Measurements from ENCODE around the gene RCC1. TPM values are rescaled to one million over a fixed set of nuclear protein-coding genes. Genes with fewer than 3 reads are reported as not detected.

The RCC1 gene
- total RNA-seq, 2 donors from 2014 or later = 10.1 to 23.4 TPM

DNA sequence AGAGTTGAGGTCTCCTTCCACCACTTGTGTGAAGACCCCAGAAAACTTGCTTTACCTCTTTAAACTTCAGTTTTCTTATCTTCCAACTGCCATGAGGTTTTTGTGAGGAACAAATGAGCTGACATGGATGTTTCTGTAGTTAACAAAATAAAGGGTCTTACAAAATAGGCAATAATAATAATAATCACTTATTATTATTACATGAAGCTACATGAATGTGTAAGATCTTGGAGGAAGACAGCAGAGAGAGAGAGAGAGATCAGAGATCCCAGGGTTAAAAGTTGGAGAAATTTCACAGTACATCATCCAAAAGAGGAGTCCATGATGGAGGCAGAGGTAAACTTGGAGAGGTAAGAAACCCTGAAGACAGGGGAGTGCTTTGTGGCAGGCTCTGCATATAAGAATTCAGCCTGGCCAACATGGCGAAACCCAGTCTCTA lies 10.7 kb downstream of the RCC1 start:
- intact Hi-C loops (cut with DNase I) = loop anchor here (5.0 kb wide), 1 partner anchor 86 kb away; no protein-coding TSS in a partner anchor

DNA sequence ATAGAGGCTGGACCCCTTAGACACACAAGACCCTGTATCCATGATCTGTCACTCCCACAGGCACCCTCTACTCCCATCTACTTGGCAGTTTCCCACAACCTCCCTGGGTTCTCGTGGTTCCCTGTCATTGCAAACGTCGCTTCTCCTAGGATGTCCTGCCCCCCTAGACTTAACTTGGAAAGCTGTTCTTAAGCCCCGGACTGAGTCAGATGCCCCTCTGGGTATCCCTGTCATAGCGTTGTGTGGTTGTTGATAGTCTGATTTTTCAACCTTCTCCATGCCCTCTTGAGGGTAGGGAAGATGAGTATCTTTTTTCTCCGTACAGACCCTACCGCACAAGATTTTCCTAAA lies 11.8 kb downstream of the RCC1 start:
- WGBS, 2 donors = 3 to 14% methylated on average over 7 of the region's 7 CpGs
- H3K4me1 ChIP-seq = peaks cover 27% of the 10 kb centered on the region

More for the DNA sequence above, 10.7 kb downstream of the RCC1 start:
- H3K4me1 ChIP-seq = peaks cover 27% of the 10 kb centered on the region
- ATAC-seq (no peak), DNase-seq (no peak)
- no peak for TF ChIP-seq POLR2A (IDR thresholded peaks at IDR 0.05)
- TF ChIP-seq, protein P1, sequence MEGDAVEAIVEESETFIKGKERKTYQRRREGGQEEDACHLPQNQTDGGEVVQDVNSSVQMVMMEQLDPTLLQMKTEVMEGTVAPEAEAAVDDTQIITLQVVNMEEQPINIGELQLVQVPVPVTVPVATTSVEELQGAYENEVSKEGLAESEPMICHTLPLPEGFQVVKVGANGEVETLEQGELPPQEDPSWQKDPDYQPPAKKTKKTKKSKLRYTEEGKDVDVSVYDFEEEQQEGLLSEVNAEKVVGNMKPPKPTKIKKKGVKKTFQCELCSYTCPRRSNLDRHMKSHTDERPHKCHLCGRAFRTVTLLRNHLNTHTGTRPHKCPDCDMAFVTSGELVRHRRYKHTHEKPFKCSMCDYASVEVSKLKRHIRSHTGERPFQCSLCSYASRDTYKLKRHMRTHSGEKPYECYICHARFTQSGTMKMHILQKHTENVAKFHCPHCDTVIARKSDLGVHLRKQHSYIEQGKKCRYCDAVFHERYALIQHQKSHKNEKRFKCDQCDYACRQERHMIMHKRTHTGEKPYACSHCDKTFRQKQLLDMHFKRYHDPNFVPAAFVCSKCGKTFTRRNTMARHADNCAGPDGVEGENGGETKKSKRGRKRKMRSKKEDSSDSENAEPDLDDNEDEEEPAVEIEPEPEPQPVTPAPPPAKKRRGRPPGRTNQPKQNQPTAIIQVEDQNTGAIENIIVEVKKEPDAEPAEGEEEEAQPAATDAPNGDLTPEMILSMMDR (IDR thresholded peaks at IDR 0.05) = no peak
- H3K27ac ChIP-seq = no peak overlapping the region
- peaks cover 0 to 10% of the 10 kb centered on the region in 2 donors for H3K36me3 ChIP-seq (replicated peaks in 1 of 2; ENCODE audit: insufficient read depth in 1 of 2, low read depth in 2 of 2)
- H3K27me3 ChIP-seq = no peaks in the 10 kb centered on the region
- no peaks in the 10 kb centered on the region for H3K9me3 ChIP-seq
- 67 to 86% methylated on average over 1 of the region's 1 CpG for WGBS, 2 donors
- no peak overlapping the region for H3K4me3 ChIP-seq

DNA sequence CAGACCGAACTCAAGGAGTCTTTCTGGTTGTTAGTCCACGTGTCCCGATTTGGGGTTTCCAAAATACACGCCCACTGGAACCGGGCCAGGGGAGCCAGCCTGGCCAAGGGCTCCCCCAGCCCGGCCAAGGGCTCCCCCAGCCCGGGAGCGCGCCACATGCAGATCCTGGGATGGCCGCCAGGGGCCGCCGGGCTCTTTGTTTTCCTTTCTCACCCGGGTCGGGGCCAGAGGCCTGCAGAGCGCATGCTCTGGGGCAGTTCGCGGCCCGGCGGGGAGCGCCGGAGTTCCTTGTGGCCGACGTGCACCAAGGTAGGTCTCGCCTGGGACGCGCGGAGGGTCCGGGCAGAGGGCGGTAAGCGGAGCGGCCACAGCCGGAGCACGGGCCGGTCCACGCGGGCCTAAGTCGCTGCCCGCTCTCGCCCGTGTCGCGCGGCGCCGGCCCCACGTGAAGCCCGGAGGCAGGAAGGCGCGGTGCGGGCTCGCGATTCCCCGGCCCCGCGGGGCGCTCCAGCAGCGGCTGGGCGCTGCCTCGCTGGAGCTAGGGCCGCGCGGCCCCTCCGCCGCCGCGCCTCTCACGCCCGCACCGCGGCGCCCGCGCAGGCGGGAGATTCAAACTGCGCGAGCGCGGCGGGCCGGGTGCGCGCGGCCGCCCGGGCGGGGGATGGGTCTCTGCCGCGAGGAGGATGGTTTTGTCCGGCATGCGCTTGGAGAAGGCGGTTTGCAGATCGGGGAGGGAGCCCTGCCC lies 12.3 kb downstream of the RCC1 start:
- Histone ChIP-seq H3K9me3 (no peaks in the 10 kb centered on the region), H3K27ac (peak overlapping the region; percentile 77 to 93 (median 87)), H3K27me3 (no peaks in the 10 kb centered on the region), H3K4me3 (peak overlapping the region in 1 of 2 donors; percentile 48), H3K36me3 (replicated peaks in 1 of 2; ENCODE audit: insufficient read depth in 1 of 2, low read depth in 2 of 2) (no peaks in the 10 kb centered on the region), H3K4me1 (peaks cover 27% of the 10 kb centered on the region)
- peak; percentile 92 for ATAC-seq
- WGBS, 2 donors = 0% methylated on average over 4 to 90 of the region's 92 CpGs
- intact Hi-C loops (cut with DNase I) = loop anchor here (5.0 kb wide), 1 partner anchor 84 kb away; no protein-coding TSS in a partner anchor
- TF ChIP-seq POLR2A (IDR thresholded peaks at IDR 0.05) = peak; percentile 59 to 70 (median 68)
- TF ChIP-seq, protein P1 (IDR thresholded peaks at IDR 0.05) = peak; percentile 95 to 99 (median 97)
- DNase-seq = peak; percentile 90 to 93 (median 91)

More for the DNA sequence above, 11.8 kb downstream of the RCC1 start:
- H3K36me3 ChIP-seq (replicated peaks in 1 of 2; ENCODE audit: insufficient read depth in 1 of 2, low read depth in 2 of 2) = peaks cover 0 to 1% of the 10 kb centered on the region in 2 donors
- no peaks in the 10 kb centered on the region for H3K27me3 ChIP-seq
- H3K27ac ChIP-seq = peak overlapping the region in 3 of 4 donors; percentile 84 to 93 (median 90)
- TF ChIP-seq POLR2A (IDR thresholded peaks at IDR 0.05) = no peak
- TF ChIP-seq, protein P1 (IDR thresholded peaks at IDR 0.05) = no peak
- ATAC-seq = peak; percentile 7
- H3K9me3 ChIP-seq = no peaks in the 10 kb centered on the region
- no peak overlapping the region for H3K4me3 ChIP-seq
- intact Hi-C loops (cut with DNase I) = loop anchor here (5.0 kb wide), 1 partner anchor 85 kb away; no protein-coding TSS in a partner anchor
- DNase-seq = no peak

DNA sequence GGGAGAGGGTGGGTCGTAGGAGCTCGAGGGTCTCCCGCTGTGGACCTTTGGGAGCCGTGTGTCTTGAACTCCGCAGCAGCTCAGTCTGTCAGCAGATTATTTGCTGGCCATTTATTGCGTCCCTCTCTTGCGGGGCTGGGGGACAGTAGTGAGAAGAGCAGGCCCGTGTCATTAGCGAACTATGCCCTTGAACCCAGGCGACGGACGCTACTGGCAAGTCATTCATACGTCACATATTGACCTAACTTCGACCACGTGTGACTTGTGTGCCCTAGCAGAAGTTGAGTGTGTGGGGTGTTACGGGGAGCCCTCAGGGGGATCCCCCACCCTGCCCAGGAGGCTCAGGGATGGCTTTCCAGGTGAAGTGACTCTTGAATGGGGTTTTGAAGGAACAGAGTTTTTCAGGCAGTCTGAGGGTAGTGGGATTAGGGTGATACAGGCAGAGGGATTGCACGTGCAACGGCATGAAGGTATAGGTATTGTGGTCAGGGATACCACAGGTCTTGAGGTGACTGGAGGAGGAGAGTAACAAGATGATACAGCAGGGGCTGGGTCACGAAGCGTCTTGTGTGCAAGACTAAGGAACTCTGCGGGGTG lies 13.0 kb downstream of the RCC1 start:
- no peaks in the 10 kb centered on the region for H3K36me3 ChIP-seq (replicated peaks in 1 of 2; ENCODE audit: insufficient read depth in 1 of 2, low read depth in 2 of 2)
- no peaks in the 10 kb centered on the region for H3K9me3 ChIP-seq
- 11 to 20% methylated on average over 11 to 21 of the region's 21 CpGs for WGBS, 2 donors
- H3K4me1 ChIP-seq = peaks cover 27% of the 10 kb centered on the region
- peak overlapping the region in 1 of 2 donors; percentile 1 for H3K4me3 ChIP-seq
- H3K27me3 ChIP-seq = no peaks in the 10 kb centered on the region
- DNase-seq (peak in 1 of 4 donors; percentile 34), ATAC-seq (no peak)
- TF ChIP-seq POLR2A (IDR thresholded peaks at IDR 0.05) = no peak
- TF ChIP-seq, protein P1 (IDR thresholded peaks at IDR 0.05) = no peak
- intact Hi-C loops (cut with DNase I) = loop anchor here (5.0 kb wide), 1 partner anchor 83 kb away; no protein-coding TSS in a partner anchor
- H3K27ac ChIP-seq = peak overlapping the region; percentile 77 to 93 (median 87)
